Neural progenitor cell (in vitro differentiated cells): ENCODE results near the gene GNAI3. TPM values are rescaled to one million over a fixed set of nuclear protein-coding genes. Genes with fewer than 3 reads are reported as not detected.
A peak's percentile ranks its signal among the peaks of the same experiment; 100 is the strongest.

Experiments used
- DNase-seq: peaks from one replicate; pipeline ENCODE4 v3.0.0-alpha.2; 2016; ENCODE audit warnings: low spot score
- H2AFZ ChIP-seq: fragments of 200-600 bp; sonication (generic); replicated peaks from 2 replicates; pipeline ENCODE4 v1.6.1; 2016; ENCODE audit warnings: antibody characterized with exemption
- H3F3A ChIP-seq: fragments of 200-600 bp; sonication (generic); 2 replicates; pipeline ENCODE4 v1.6.1; 2016; ENCODE audit warnings: antibody characterized with exemption, low read depth
- H3K27ac ChIP-seq: fragments of 200-600 bp; sonication (generic); 2 replicates; pipeline ENCODE4 v1.5.1; 2016; ENCODE audit warnings: mild to moderate bottlenecking
- H3K27me3 ChIP-seq: fragments of 200-600 bp; sonication (generic); 2 replicates; pipeline ENCODE4 v1.6.1; 2016; ENCODE audit warnings: mild to moderate bottlenecking, moderate library complexity
- H3K36me3 ChIP-seq: fragments of 200-600 bp; sonication (generic); 2 replicates; pipeline ENCODE4 v1.5.1; 2016
- H3K4me1 ChIP-seq: fragments of 200-600 bp; sonication (generic); 2 replicates; pipeline ENCODE4 v1.6.1; 2016; ENCODE audit warnings: mixed run types
- H3K4me2 ChIP-seq: fragments of 200-600 bp; sonication (generic); 2 replicates; pipeline ENCODE4 v1.6.1; 2016
- H3K4me3 ChIP-seq: fragments of 200-600 bp; sonication (generic); 2 replicates; pipeline ENCODE4 v1.5.1; 2016
- H3K79me2 ChIP-seq: fragments of 200-600 bp; sonication (generic); 2 replicates; pipeline ENCODE4 v1.6.1; 2016; ENCODE audit warnings: low read depth
- H3K9ac ChIP-seq: fragments of 200-600 bp; sonication (generic); 2 replicates; pipeline ENCODE4 v1.6.1; 2016
- H3K9me3 ChIP-seq: fragments of 200-600 bp; sonication (generic); 2 replicates; pipeline ENCODE4 v1.5.1; 2016; ENCODE audit warnings: low read depth
- H4K20me1 ChIP-seq: fragments of 200-600 bp; sonication (generic); 2 replicates; pipeline ENCODE4 v1.6.1; 2016; ENCODE audit warnings: low read depth
- H3K27ac Mint-ChIP-seq: 3 replicates; pipeline ENCODE4 v1.8.0; 2021; ENCODE audit warnings: mixed read lengths
- H3K27me3 Mint-ChIP-seq: 2 replicates; pipeline ENCODE4 v1.8.0; 2022; ENCODE audit warnings: low read depth, mild to moderate bottlenecking, inconsistent platforms, moderate library complexity, mixed read lengths; ENCODE audit not compliant: insufficient read depth
- H3K36me3 Mint-ChIP-seq: 3 replicates; pipeline ENCODE4 v1.8.0; 2021; ENCODE audit warnings: mixed read lengths
- H3K4me1 Mint-ChIP-seq: 3 replicates; pipeline ENCODE4 v1.8.0; 2021; ENCODE audit warnings: mixed read lengths
- H3K4me3 Mint-ChIP-seq: 3 replicates; pipeline ENCODE4 v1.8.0; 2021; ENCODE audit warnings: mild to moderate bottlenecking, moderate library complexity, mixed read lengths
- H3K9me3 Mint-ChIP-seq: 3 replicates; pipeline ENCODE4 v1.8.0; 2020; ENCODE audit warnings: mixed read lengths
- EZH2 ChIP-seq: fragments of 200-600 bp; sonication (generic); IDR thresholded peaks from 2 replicates; pipeline ENCODE4 v1.6.1; 2017; ENCODE audit warnings: antibody characterized with exemption, mild to moderate bottlenecking, moderate library complexity
- EZH2phosphoT487 ChIP-seq: fragments of 200-600 bp; sonication (generic); IDR thresholded peaks from 2 replicates; pipeline ENCODE4 v1.6.1; 2017; ENCODE audit warnings: antibody characterized with exemption
- total RNA-seq: library from RNA; depleted of rRNA; stranded (reverse); fragments of >200 nt; gene quantifications from 2 replicates; pipeline ENCODE4 v1.2.3, GENCODE V29; 2015; ENCODE audit warnings: low replicate concordance
- TF ChIP-seq, protein P1 (sequence below): fragments of 200-600 bp; sonication (generic); IDR thresholded peaks from 2 replicates; pipeline ENCODE4 v1.5.1; 2017; ENCODE audit warnings: antibody characterized with exemption, mild to moderate bottlenecking

Gene GNAI3
- total RNA-seq, 1 donor from 2014 or later = 15.4 TPM

DNA sequence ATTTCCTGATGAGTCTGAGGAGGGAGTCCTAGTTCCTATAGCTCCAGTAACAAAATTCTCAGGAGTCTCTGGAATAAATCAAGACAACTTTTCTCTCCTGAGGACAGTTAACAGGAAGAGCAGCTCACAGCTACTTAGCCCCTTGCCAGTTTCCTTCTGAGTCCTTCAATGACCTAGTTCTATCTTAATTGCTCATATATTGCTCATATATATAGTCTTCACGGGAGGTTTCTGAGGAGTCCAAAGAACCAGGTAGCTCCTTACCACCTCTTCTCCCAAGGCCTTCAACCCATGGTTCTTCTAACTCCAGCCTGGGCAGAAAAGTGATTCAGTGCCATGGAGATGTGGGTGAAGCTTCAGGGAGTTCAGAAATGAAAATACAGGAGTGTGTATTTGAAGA is 43.4 kb upstream of the GNAI3 start:
- Histone ChIP-seq H3K4me2 (no peak overlapping the region), H3K79me2 (no peaks in the 10 kb centered on the region), H3F3A (peaks cover 3% of the 10 kb centered on the region), H2AFZ (no peak overlapping the region), H3K4me3 (no peak overlapping the region), H3K36me3 (no peaks in the 10 kb centered on the region), H3K27ac (no peak overlapping the region), H3K27me3 (peaks cover 11% of the 10 kb centered on the region), H3K4me1 (peaks cover 1% of the 10 kb centered on the region), H3K9ac (no peak overlapping the region), H3K9me3 (no peaks in the 10 kb centered on the region), H4K20me1 (no peaks in the 10 kb centered on the region)
- no peak overlapping the region for H3K4me3 Mint-ChIP-seq
- H3K27me3 Mint-ChIP-seq = no peaks in the 10 kb centered on the region
- H3K4me1 Mint-ChIP-seq = peaks cover 46% of the 10 kb centered on the region
- no peak for DNase-seq
- no peaks in the 10 kb centered on the region for H3K36me3 Mint-ChIP-seq
- TF ChIP-seq, protein P1, sequence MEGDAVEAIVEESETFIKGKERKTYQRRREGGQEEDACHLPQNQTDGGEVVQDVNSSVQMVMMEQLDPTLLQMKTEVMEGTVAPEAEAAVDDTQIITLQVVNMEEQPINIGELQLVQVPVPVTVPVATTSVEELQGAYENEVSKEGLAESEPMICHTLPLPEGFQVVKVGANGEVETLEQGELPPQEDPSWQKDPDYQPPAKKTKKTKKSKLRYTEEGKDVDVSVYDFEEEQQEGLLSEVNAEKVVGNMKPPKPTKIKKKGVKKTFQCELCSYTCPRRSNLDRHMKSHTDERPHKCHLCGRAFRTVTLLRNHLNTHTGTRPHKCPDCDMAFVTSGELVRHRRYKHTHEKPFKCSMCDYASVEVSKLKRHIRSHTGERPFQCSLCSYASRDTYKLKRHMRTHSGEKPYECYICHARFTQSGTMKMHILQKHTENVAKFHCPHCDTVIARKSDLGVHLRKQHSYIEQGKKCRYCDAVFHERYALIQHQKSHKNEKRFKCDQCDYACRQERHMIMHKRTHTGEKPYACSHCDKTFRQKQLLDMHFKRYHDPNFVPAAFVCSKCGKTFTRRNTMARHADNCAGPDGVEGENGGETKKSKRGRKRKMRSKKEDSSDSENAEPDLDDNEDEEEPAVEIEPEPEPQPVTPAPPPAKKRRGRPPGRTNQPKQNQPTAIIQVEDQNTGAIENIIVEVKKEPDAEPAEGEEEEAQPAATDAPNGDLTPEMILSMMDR = no peak
- TF ChIP-seq EZH2 (no peak), EZH2phosphoT487 (no peak)
- H3K27ac Mint-ChIP-seq = no peak overlapping the region
- H3K9me3 Mint-ChIP-seq = no peaks in the 10 kb centered on the region

- Histone ChIP-seq H3K9ac (no peak overlapping the region), H3K9me3 (no peaks in the 10 kb centered on the region), H3F3A (peaks cover 4% of the 10 kb centered on the region), H3K4me1 (peaks cover 6% of the 10 kb centered on the region), H2AFZ (no peak overlapping the region), H3K27ac (no peak overlapping the region), H3K79me2 (no peaks in the 10 kb centered on the region), H3K27me3 (peaks cover 44% of the 10 kb centered on the region), H3K4me3 (no peak overlapping the region), H3K4me2 (peak overlapping the region; percentile 94), H3K36me3 (no peaks in the 10 kb centered on the region), H4K20me1 (no peaks in the 10 kb centered on the region)
- TF ChIP-seq, protein P1 = no peak
- TF ChIP-seq EZH2phosphoT487 (no peak), EZH2 (no peak)
- peak overlapping the region; percentile 89 for H3K4me3 Mint-ChIP-seq
- H3K9me3 Mint-ChIP-seq = no peaks in the 10 kb centered on the region
- no peak for DNase-seq
- H3K27me3 Mint-ChIP-seq = peaks cover 5% of the 10 kb centered on the region
- no peak overlapping the region for H3K27ac Mint-ChIP-seq
- peaks cover 21% of the 10 kb centered on the region for H3K4me1 Mint-ChIP-seq
- H3K36me3 Mint-ChIP-seq = no peaks in the 10 kb centered on the region
Measured at GRCh38 chr1:109508001-109508872, 40.2 kb upstream of the GNAI3 start.

GRCh38 chr1:109508873-109509175 is 39.6 kb upstream of the GNAI3 start:
- TF ChIP-seq EZH2 (no peak), EZH2phosphoT487 (no peak)
- TF ChIP-seq, protein P1 = no peak
- no peaks in the 10 kb centered on the region for H3K9me3 ChIP-seq

More at GRCh38 chr1:109508873-109509175, 39.6 kb upstream of the GNAI3 start:
- no peak overlapping the region for H3K27ac Mint-ChIP-seq
- peak overlapping the region; percentile 89 for H3K4me3 Mint-ChIP-seq
- peaks cover 48% of the 10 kb centered on the region for H3K27me3 ChIP-seq
- peaks cover 4% of the 10 kb centered on the region for H3F3A ChIP-seq
- no peak overlapping the region for H3K9ac ChIP-seq
- peaks cover 21% of the 10 kb centered on the region for H3K4me1 Mint-ChIP-seq
- no peak for DNase-seq
- peaks cover 5% of the 10 kb centered on the region for H3K27me3 Mint-ChIP-seq
- peaks cover 6% of the 10 kb centered on the region for H3K4me1 ChIP-seq
- no peaks in the 10 kb centered on the region for H4K20me1 ChIP-seq
- H3K4me3 ChIP-seq = peak overlapping the region; percentile 58
- H3K9me3 Mint-ChIP-seq = no peaks in the 10 kb centered on the region
- H2AFZ ChIP-seq = peak overlapping the region; percentile 90
- H3K36me3 ChIP-seq = no peaks in the 10 kb centered on the region
- H3K27ac ChIP-seq = no peak overlapping the region
- H3K4me2 ChIP-seq = peak overlapping the region; percentile 94
- no peaks in the 10 kb centered on the region for H3K79me2 ChIP-seq
- no peaks in the 10 kb centered on the region for H3K36me3 Mint-ChIP-seq
